ENCODE results near the gene CDK10. TPM values are rescaled to one million over a fixed set of nuclear protein-coding genes. Genes with fewer than 3 reads are reported as not detected.

Gene CDK10
- total RNA-seq, 1 donor from 2014 or later, result 83.2 TPM

GRCh38 chr16:89730610-89731234 lies 44.2 kb downstream of the CDK10 start:
- no peak for TF ChIP-seq CTCF (IDR thresholded peaks at IDR 0.05; ENCODE audit: unreplicated experiment)
- H3K4me1 Mint-ChIP-seq (ENCODE audit: unreplicated experiment), result no peaks in the 10 kb centered on the region
- no peak overlapping the region for H3K27ac Mint-ChIP-seq (ENCODE audit: unreplicated experiment)
- H3K4me3 Mint-ChIP-seq (ENCODE audit: unreplicated experiment), result no peak overlapping the region
- peaks cover 42% of the 10 kb centered on the region for H3K36me3 Mint-ChIP-seq (ENCODE audit: low read depth, unreplicated experiment)
- H3K27me3 Mint-ChIP-seq (ENCODE audit: unreplicated experiment), result peaks cover 9% of the 10 kb centered on the region
- no peaks in the 10 kb centered on the region for H3K9me3 Mint-ChIP-seq (ENCODE audit: unreplicated experiment)
- DNase-seq (ENCODE audit: low spot score), result no peak

GRCh38 chr16:89732142-89732917 lies 45.8 kb downstream of the CDK10 start:
- TF ChIP-seq CTCF (IDR thresholded peaks at IDR 0.05; ENCODE audit: unreplicated experiment), result no peak
- peaks cover 11% of the 10 kb centered on the region for H3K27me3 Mint-ChIP-seq (ENCODE audit: unreplicated experiment)
- no peak for DNase-seq (ENCODE audit: low spot score)
- H3K9me3 Mint-ChIP-seq (ENCODE audit: unreplicated experiment), result no peaks in the 10 kb centered on the region
- H3K4me3 Mint-ChIP-seq (ENCODE audit: unreplicated experiment), result no peak overlapping the region
- peaks cover 42% of the 10 kb centered on the region for H3K36me3 Mint-ChIP-seq (ENCODE audit: low read depth, unreplicated experiment)
- no peaks in the 10 kb centered on the region for H3K4me1 Mint-ChIP-seq (ENCODE audit: unreplicated experiment)
- H3K27ac Mint-ChIP-seq (ENCODE audit: unreplicated experiment), result peak overlapping the region; percentile 46

GRCh38 chr16:89732918-89733242 lies 46.4 kb downstream of the CDK10 start:
- no peak for TF ChIP-seq CTCF (IDR thresholded peaks at IDR 0.05; ENCODE audit: unreplicated experiment)
- no peak overlapping the region for H3K27ac Mint-ChIP-seq (ENCODE audit: unreplicated experiment)
- peaks cover 48% of the 10 kb centered on the region for H3K36me3 Mint-ChIP-seq (ENCODE audit: low read depth, unreplicated experiment)
- no peak for DNase-seq (ENCODE audit: low spot score)
- peaks cover 11% of the 10 kb centered on the region for H3K27me3 Mint-ChIP-seq (ENCODE audit: unreplicated experiment)
- no peaks in the 10 kb centered on the region for H3K4me1 Mint-ChIP-seq (ENCODE audit: unreplicated experiment)
- H3K9me3 Mint-ChIP-seq (ENCODE audit: unreplicated experiment), result no peaks in the 10 kb centered on the region
- H3K4me3 Mint-ChIP-seq (ENCODE audit: unreplicated experiment), result no peak overlapping the region

GRCh38 chr16:89733322-89733721 lies 46.8 kb downstream of the CDK10 start:
- Mint-ChIP-seq H3K36me3 (ENCODE audit: low read depth, unreplicated experiment) (peaks cover 49% of the 10 kb centered on the region), H3K4me3 (ENCODE audit: unreplicated experiment) (no peak overlapping the region), H3K27me3 (ENCODE audit: unreplicated experiment) (peaks cover 11% of the 10 kb centered on the region), H3K4me1 (ENCODE audit: unreplicated experiment) (no peaks in the 10 kb centered on the region), H3K27ac (ENCODE audit: unreplicated experiment) (no peak overlapping the region), H3K9me3 (ENCODE audit: unreplicated experiment) (no peaks in the 10 kb centered on the region)
- TF ChIP-seq CTCF (IDR thresholded peaks at IDR 0.05; ENCODE audit: unreplicated experiment), result no peak
- DNase-seq (ENCODE audit: low spot score), result no peak

- Mint-ChIP-seq H3K9me3 (ENCODE audit: unreplicated experiment) (no peaks in the 10 kb centered on the region), H3K27me3 (ENCODE audit: unreplicated experiment) (peaks cover 11% of the 10 kb centered on the region), H3K4me1 (ENCODE audit: unreplicated experiment) (no peaks in the 10 kb centered on the region), H3K27ac (ENCODE audit: unreplicated experiment) (no peak overlapping the region), H3K4me3 (ENCODE audit: unreplicated experiment) (no peak overlapping the region), H3K36me3 (ENCODE audit: low read depth, unreplicated experiment) (peaks cover 48% of the 10 kb centered on the region)
- DNase-seq (ENCODE audit: low spot score), result no peak
- no peak for TF ChIP-seq CTCF (IDR thresholded peaks at IDR 0.05; ENCODE audit: unreplicated experiment)
Observed at GRCh38 chr16:89733792-89734191, 47.3 kb downstream of the CDK10 start.
